CD4-positive, alpha-beta memory T cell (primary cell): Measurements from ENCODE around the gene MREG. TPM values are rescaled to one million over a fixed set of nuclear protein-coding genes. Genes with fewer than 3 reads are reported as not detected.

Experiments used
- CTCF ChIA-PET: fragments of 350-600 bp; sonication (Branson Sonifier 250); formaldehyde crosslinking; loops from one replicate; lab custom pipeline; 2021; ENCODE audit warnings: inconsistent platforms; ENCODE audit not compliant: partially characterized antibody; lab: Charles Lee
- POLR2A ChIA-PET: fragments of 350-600 bp; sonication (Branson Sonifier 250); formaldehyde crosslinking; loops from one replicate; lab custom pipeline; 2021; ENCODE audit not compliant: partially characterized antibody; lab: Charles Lee
- DNase-seq, 5 donors: peaks; one replicate each; pipeline versions ENCODE4 v3.0.0 to v3.0.0-alpha.2; 2020 to 2022; ENCODE audit warnings: mixed read lengths in 1 of 5
- H3K27ac ChIP-seq: one replicate; pipeline ENCODE4 v1.7.0; 2013; ENCODE audit warnings: low read depth, low read length
- H3K27me3 ChIP-seq: 2 replicates; pipeline ENCODE4 v1.7.0; 2013; ENCODE audit warnings: mild to moderate bottlenecking, low read length, moderate library complexity; ENCODE audit not compliant: insufficient read depth
- H3K36me3 ChIP-seq: 2 replicates; pipeline ENCODE4 v1.7.0; 2013; ENCODE audit warnings: mild to moderate bottlenecking, low read length, moderate library complexity; ENCODE audit not compliant: insufficient read depth
- H3K4me1 ChIP-seq: 2 replicates; pipeline ENCODE4 v1.7.0; 2013; ENCODE audit warnings: mild to moderate bottlenecking, low read length, moderate library complexity; ENCODE audit not compliant: insufficient read depth
- H3K4me3 ChIP-seq, 2 donors: one replicate each; pipeline ENCODE4 v1.7.0; 2013; ENCODE audit warnings: low read length in 2 of 2, mild to moderate bottlenecking in 1 of 2
- H3K9me3 ChIP-seq, 2 donors: one replicate each; pipeline ENCODE4 v1.7.0; 2013; ENCODE audit warnings: low read length in 2 of 2, control low read depth in 1 of 2; ENCODE audit not compliant: control insufficient read depth in 1 of 2
- H3K27ac Mint-ChIP-seq, 7 donors: one replicate each; pipeline ENCODE4 v1.8.0; 2020 to 2021; ENCODE audit warnings: mixed read lengths in 7 of 7, mild to moderate bottlenecking in 6 of 7, inconsistent platforms in 3 of 7, moderate library complexity in 3 of 7
- H3K27me3 Mint-ChIP-seq, 2 donors: one replicate each; pipeline ENCODE4 v1.8.0; 2020 to 2021; ENCODE audit warnings: mixed read lengths in 2 of 2
- H3K36me3 Mint-ChIP-seq, 2 donors: one replicate each; pipeline ENCODE4 v1.8.0; 2020 to 2021; ENCODE audit warnings: mixed read lengths in 2 of 2, inconsistent platforms in 1 of 2, mild to moderate bottlenecking in 1 of 2
- H3K4me1 Mint-ChIP-seq, 4 donors: one replicate each; pipeline ENCODE4 v1.8.0; 2020 to 2021; ENCODE audit warnings: mixed read lengths in 4 of 4, mild to moderate bottlenecking in 1 of 4
- H3K4me3 Mint-ChIP-seq, 8 donors: one replicate each; pipeline ENCODE4 v1.8.0; 2020 to 2021; ENCODE audit warnings: mixed read lengths in 8 of 8, mild to moderate bottlenecking in 7 of 8, moderate library complexity in 6 of 8, inconsistent platforms in 3 of 8
- H3K9me3 Mint-ChIP-seq, 8 donors: one replicate each; pipeline ENCODE4 v1.8.0; 2020 to 2021; ENCODE audit warnings: mixed read lengths in 8 of 8, mild to moderate bottlenecking in 5 of 8, inconsistent platforms in 3 of 8, moderate library complexity in 1 of 8
- intact Hi-C: fragments of 100-400 bp; cut with micrococcal nuclease; formaldehyde crosslinking; loops from one replicate; pipeline ENCODE4 v1.15.1; 2023
- polyA plus RNA-seq, 2 donors: library from polyadenylated mRNA; unstranded; fragments of 300-500 nt; fragmentation: Illumina TruSeq; gene quantifications; one replicate each; pipeline ENCODE4 v1.2.3, GENCODE V29; 2021
- total RNA-seq, 2 experiments: library from RNA; stranded (reverse); gene quantifications; one replicate each; pipeline ENCODE4 v1.2.3, GENCODE V29; 2021

MREG gene
- total and polyA plus RNA-seq, 4 experiments from 2014 or later, result 0.11 to 7.4 (median 4.7) TPM

DNA sequence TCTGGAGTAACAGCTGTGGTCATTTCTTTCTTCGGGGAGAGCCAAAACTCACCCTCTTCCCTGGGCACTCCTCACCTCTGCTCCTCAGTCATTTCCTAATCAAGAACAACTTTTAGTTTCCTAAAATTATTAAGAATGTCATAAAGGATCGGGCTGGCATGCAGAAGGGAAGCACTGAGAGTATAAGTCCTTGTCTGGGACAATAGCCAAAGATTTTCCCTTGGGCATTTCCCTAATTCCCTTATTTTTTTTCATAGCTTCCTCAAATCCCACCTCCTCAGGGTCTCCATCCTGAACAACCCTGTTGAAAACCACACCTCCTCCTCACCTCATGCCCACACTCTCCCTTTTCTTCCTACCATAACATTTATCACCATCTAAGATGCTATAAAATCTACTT is 115.0 kb downstream of the MREG start:
- Histone ChIP-seq H3K27me3 (no peaks in the 10 kb centered on the region), H3K27ac (no peak overlapping the region), H3K4me3 (no peak overlapping the region), H3K36me3 (no peaks in the 10 kb centered on the region), H3K4me1 (no peaks in the 10 kb centered on the region), H3K9me3 (no peaks in the 10 kb centered on the region)
- Mint-ChIP-seq H3K36me3 (no peaks in the 10 kb centered on the region), H3K4me1 (peaks cover 0 to 8% (median 4%) of the 10 kb centered on the region in 4 donors), H3K27ac (no peak overlapping the region), H3K27me3 (peaks cover 7 to 17% of the 10 kb centered on the region in 2 donors), H3K9me3 (no peaks in the 10 kb centered on the region), H3K4me3 (no peak overlapping the region)
- intact Hi-C loops, result no loop called here
- no peak for DNase-seq
- ChIA-PET CTCF (no interaction called here), POLR2A (no interaction called here)

DNA sequence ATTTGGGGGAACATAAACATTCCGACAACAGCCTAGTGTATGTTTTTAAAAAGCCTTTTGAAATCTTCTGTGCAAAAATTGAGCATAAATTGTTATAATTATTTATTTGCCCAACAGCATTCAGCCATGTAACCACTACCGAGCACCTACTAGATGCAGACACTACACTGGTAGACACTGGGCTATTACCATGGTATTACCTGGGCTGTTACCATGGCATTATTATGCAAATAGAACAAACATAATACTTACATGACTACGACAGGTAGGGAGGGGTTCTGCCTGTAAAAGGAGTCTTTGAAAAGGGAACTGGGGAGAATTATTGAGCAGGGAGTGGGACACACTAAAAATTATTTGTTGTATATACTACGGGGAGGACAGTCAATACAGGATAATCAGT is 116.4 kb downstream of the MREG start:
- no peak overlapping the region for H3K4me3 ChIP-seq
- Mint-ChIP-seq H3K4me1 (peaks cover 0 to 5% (median 4%) of the 10 kb centered on the region in 4 donors), H3K36me3 (no peaks in the 10 kb centered on the region), H3K27ac (no peak overlapping the region), H3K9me3 (no peaks in the 10 kb centered on the region), H3K4me3 (no peak overlapping the region), H3K27me3 (peaks cover 3 to 15% of the 10 kb centered on the region in 2 donors)
- intact Hi-C loops, result no loop called here
- CTCF ChIA-PET, result interaction anchor here (1.0 kb wide), 1 partner anchor 12 kb away, joined by 3 read pairs; no protein-coding TSS in a partner anchor
- no peaks in the 10 kb centered on the region for H3K9me3 ChIP-seq
- H3K36me3 ChIP-seq, result no peaks in the 10 kb centered on the region
- POLR2A ChIA-PET, result no interaction called here
- H3K27ac ChIP-seq, result no peak overlapping the region
- no peaks in the 10 kb centered on the region for H3K4me1 ChIP-seq
- no peak for DNase-seq
- no peaks in the 10 kb centered on the region for H3K27me3 ChIP-seq

DNA sequence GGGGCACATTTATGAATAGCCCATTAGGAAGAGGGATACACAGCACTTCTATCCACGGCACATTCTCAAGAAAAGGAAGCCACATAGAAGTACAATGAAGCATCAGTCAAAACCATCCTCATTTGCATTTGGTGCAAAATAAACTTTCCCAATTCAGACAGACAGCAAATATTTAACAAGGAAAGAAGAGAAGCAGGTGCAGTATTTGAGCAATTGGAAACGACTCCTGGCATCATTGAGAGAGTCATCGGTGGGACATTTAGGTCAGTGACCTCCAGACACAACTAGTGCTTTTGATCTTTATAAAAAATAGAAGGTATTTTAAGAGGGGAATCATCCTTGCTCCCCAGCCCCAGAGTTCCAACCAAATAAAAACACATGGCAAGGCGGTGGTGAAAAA is 118.0 kb downstream of the MREG start:
- ChIA-PET POLR2A (no interaction called here), CTCF (no interaction called here)
- Histone ChIP-seq H3K36me3 (no peaks in the 10 kb centered on the region), H3K4me1 (no peaks in the 10 kb centered on the region), H3K4me3 (no peak overlapping the region), H3K27me3 (no peaks in the 10 kb centered on the region), H3K27ac (no peak overlapping the region), H3K9me3 (no peaks in the 10 kb centered on the region)
- no peaks in the 10 kb centered on the region for H3K36me3 Mint-ChIP-seq
- peaks cover 3 to 9% of the 10 kb centered on the region in 2 donors for H3K27me3 Mint-ChIP-seq
- no peak overlapping the region for H3K4me3 Mint-ChIP-seq
- no peak overlapping the region for H3K27ac Mint-ChIP-seq
- no peaks in the 10 kb centered on the region for H3K9me3 Mint-ChIP-seq
- H3K4me1 Mint-ChIP-seq, result no peaks in the 10 kb centered on the region
- DNase-seq, result no peak
- intact Hi-C loops, result no loop called here

Other genes with a start within 250 kb of the MREG start
- gene PECR, start 68.3 kb upstream of the MREG start, total RNA-seq, result 10 to 100 TPM; 16.8 to 20.6 TPM
- gene PECR, start 68.3 kb upstream of the MREG start, polyA plus RNA-seq, result 10 to 100 TPM; 30.7 to 36.6 TPM
- 1 to 10 TPM; 3.6 to 5.1 TPM for gene TMEM169, start 68.4 kb upstream of the MREG start, total RNA-seq
- gene TMEM169, start 68.4 kb upstream of the MREG start, polyA plus RNA-seq, result 1 to 10 TPM; 2.0 to 2.4 TPM
- gene XRCC5, start 95.8 kb upstream of the MREG start, total RNA-seq, result 100 to 1,000 TPM; 235 to 240 TPM
- 100 to 1,000 TPM; 305 to 348 TPM for gene XRCC5, start 95.8 kb upstream of the MREG start, polyA plus RNA-seq